Stimulated activated CD8-positive, alpha-beta memory T cell treated with anti-CD3 and anti-CD28 coated beads, Interleukin-12 subunit alpha, Interleukin-12 subunit beta, amount 100 ng/mL, for 24 hours (primary cell): ENCODE data around the gene ARHGEF38.

Experiments
- DNase-seq: peaks from one replicate; pipeline ENCODE4 v3.0.0-alpha.2; 2020; ENCODE audit errors: extremely low read depth

ARHGEF38 gene

DNA sequence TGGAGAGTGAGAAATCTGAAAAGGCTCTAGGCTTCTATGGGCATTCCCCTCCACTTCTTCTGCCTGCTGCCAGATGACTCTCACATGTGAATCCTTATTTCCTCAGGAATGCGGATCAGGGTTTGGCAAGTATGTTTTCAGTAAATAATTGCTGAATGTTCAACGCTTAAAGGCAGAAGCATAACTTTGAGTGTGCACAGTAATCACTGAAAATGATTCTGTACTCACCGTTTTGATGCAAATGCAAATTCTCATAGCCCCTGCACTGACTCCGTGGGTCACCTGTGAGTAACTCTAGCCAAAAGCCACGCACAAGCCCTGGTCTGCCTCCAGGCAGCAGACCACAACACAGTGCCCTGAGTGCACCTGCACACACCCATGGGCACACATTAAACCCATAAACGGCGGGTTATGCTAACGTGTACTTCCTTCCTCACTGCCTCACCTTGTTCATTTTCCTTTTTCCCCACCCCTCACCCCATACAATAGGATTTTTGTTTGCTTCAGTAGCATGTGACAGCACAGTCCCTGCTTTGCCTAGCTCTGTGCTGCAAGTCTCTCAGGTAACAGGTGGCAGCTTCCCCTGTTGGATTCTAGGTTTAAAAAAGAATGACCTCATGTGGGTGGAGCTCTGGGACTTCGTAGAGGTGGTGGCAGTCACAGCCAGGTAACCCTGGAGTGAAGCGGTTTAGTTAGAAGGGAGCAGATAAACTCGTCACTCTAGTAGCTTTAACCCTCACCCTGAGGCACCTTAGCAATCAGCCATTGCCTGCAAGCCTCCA, at the start of gene ARHGEF38:
Gene ARHGEF38, plus strand, starts transcription at position 656 of the 782 bp plus-strand sequence. CDS start 146 bp downstream, outside the sequence.
- no peak for DNase-seq

- DNase-seq: no peak
Observed at GRCh38 chr4:105503484-105503883, 48.9 kb upstream of the ARHGEF38 start.

DNA sequence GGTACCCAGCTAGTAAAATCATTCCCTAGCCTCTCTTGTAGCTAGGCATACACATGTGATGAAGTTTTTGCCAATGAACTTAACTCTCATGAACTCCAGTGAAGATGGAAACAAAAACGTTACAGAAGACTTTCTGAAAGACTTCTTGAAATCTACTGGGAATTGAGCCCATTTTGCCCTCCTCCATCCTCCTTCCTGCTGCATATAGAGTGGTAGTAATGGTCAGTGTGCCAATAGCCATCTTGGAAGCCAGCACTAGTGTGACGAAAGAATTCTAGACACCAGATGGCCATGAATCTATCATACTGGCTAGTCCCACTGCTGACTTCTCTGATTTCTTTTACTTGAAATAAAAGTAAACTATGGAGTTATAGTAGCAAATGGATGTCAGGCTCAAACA, 47.7 kb upstream of the ARHGEF38 start:
- DNase-seq: no peak

DNA sequence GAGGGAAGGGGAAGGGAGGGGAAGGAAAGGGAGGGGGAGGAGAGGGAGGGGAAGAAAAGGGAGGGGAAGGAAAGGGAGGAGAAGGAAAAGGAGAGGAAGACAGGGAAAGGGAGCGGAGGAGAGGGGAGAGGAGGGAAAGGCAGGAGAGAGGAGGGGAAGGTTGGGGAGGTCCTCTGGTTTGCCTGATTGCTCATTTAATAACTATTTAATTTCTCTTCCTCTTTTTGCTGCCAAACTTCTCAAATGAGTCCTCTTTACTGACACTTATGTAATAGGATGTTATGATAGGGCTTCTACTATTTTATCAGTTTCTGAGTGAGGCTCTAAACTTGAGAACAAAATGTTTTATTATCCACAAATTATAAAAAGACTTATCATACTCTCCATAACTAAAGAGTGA, 43.1 kb upstream of the ARHGEF38 start:
- DNase-seq: no peak

DNA sequence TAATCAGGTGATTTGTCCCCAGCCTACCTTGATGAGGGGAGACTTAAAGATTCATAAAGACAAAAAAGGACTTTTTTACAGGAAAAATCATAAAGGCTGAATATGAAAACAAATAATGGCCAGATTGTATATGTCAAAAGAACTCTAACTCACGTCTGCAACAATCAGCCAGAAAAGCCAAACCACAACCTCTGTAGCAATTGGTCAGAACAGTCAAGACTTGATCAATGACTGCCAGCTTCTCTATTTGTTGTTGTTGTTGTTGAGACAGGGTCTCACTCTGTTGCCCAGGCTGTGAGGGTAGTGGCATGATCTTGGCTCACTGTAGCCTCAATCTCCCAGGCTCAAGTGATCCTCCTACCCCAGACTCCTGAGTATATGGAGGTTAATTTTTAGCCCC, 42.7 kb upstream of the ARHGEF38 start:
- no peak for DNase-seq

GRCh38 chr4:105510245-105510644, 42.2 kb upstream of the ARHGEF38 start:
- DNase-seq: no peak

DNA sequence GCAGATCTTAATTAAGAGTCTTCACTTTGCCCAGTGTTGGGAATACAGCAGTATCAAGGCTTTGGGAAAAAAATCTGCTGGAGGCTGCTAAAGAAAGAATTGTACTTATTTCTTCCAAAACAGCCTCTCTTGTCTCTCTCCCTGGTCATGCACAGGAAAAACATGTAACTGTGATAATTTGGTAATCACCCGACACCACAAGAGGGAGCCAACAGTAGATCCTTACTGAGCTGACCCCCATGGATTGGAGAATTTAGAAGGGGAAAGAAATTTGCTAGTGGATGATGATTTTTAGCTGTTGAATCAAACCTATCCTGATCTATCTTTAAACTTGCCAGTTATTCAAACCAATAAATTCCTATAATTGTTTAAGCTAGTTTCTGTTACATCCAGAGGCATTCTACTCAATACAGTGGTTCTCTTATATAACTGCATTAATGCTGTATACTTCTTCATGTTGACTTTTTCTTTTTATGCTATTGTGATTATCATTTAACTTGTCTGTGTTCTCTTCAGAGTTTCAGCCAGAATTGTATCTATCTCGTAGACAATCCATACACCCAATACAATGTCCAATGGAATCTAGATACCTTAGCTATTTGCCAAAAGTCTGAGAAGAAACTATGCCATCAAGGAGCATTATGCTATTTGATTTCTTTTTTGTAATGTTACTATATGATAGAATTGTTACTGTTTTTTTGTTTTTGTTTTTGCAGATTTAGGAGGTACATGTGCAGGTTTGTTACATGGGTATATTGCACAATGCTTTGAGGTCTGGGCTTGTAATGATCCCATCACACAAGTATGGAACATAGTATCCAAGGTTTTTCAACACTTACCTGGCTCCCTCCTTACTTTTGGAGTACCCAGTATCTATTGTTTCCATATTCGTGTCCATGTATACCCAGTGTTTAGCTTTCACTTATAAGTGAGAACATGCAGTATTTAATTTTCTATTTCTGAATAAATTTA, 31.3 kb upstream of the ARHGEF38 start:
- DNase-seq: no peak

DNA sequence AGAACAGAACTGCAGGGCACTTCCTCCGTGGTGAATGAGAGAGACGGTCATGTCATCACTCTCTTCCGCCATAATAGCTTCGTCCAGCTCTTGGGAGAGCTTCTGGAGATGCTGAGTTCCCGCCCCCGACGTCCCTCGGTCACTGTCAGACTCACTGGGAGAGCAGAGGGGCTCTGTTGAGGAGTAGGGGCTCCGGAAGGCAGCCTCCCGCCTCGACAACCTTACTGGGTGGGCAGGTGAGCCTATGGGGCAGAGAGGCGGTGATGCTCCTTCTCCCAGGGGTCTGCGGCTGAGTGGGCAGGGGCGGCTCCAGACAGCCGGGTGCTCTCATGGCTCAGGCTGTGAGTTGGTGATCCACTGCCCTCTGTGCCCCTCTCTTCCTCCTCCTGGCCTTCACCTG, 25.8 kb upstream of the ARHGEF38 start:
- no peak for DNase-seq

DNA sequence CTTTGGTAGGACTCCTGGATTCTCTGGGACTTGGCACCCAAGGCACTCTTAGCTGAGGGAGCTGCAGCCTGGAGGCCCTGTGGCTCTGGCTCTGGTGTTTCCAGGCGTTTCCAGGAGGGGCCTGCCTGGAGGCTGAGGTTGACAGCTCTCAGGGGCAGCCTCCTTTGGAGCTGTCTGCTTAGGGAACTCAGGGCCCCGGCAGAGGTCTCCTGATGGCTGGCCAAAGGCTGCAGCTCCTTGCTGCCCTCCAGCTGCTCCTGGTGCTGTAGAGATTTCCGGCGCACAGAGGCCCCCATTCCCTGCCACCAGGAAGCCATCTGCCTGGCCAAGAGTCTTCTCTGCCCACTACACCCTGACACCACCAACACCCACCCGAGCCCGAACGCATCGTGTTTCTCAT, 25.3 kb upstream of the ARHGEF38 start:
- DNase-seq: no peak

DNA sequence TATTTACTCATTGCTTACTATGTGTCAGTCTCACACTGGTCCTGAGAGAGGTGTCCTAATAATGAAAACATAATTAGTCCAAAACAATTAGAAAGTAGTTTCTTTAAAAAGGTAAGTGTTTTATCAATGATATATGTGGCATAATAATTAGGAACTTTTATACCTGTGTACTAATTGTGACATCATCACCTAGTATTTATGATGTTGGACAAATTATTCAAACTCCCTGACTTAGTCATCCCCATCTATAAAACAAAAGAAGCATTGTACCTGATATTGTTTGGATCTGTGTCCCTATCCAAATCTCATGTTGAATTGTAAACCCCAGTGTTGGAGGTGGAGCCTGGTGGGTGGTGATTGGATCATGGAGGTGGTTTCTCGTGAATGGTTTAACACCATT, 15.8 kb upstream of the ARHGEF38 start:
- no peak for DNase-seq

DNA sequence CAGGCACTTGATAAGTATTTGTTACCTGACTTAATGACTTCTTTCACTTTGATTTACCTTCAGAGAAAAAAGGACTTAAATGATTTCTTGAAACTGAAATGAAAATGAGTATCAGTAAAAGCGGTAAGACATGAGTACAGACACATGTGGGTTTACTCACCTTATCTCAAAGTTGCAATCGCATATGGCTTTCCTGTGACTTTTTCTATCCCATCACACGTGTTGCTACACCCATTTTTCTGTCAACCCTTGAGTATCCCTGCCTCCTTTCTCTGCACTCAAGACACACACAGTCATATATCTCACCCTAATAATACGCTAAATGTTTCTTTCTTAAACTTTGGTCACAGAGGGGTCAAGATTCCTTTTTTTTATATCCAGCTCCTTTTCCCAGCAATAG, 11.0 kb upstream of the ARHGEF38 start:
- no peak for DNase-seq

- no peak for DNase-seq
Observed at GRCh38 chr4:105542039-105542438, 10.4 kb upstream of the ARHGEF38 start.

- no peak for DNase-seq
Observed at GRCh38 chr4:105543346-105543745, 9.1 kb upstream of the ARHGEF38 start.

- DNase-seq: no peak
Observed at GRCh38 chr4:105543881-105544280, 8.5 kb upstream of the ARHGEF38 start.

DNA sequence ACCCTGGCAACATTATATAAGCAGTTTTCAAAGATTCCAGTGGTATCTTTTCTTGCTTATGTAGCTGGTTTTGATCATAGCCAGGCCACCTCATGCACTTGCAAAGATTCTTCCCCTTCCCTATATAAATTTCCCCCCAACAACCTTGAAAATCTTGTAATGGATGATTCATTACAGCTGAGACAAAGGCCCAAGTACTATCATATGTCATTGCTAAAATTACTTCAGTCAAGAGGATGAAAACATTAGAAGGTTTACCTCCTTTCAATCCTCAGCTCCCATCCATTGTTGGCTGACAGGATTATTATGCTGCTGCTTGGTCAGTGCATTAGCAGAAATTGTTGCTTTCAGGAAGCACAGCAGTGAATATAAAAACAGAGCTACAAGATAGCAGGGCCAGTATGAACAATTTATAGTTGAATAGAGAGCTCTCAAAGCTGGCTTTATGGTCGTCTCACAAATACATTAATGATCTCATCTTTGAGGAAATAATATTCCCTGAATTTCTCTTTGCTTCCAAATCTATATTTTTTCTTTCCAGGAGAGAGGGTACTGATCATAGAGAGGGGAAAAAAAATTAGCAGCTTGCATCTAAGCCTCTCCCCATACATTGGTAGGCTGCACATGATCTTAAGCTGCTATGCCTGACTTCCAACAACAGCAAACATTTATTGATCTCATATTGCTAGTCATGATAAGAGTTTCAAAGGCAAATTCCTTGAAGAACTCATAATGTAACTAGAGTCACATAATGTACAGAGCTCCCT, 7.7 kb upstream of the ARHGEF38 start:
- DNase-seq: no peak

DNA sequence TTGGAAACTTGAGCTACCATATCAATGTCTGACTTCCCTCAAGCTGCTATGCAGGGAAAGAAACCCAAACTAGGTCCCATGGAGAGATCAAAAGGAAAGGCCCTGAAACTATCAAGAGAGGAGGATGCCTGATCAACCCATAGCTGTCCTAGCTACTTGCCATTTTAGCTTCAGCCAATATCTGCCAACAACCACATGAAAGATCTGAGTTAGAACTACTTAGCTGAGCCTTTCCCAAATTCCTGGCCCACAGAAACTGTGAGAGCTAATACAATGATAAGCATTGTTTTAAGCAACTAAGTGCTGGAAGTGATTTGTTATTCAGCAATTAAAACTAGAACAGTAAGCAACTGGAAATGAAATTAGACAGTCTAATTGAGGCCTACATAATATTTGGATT, 6.3 kb upstream of the ARHGEF38 start:
- DNase-seq: no peak

DNA sequence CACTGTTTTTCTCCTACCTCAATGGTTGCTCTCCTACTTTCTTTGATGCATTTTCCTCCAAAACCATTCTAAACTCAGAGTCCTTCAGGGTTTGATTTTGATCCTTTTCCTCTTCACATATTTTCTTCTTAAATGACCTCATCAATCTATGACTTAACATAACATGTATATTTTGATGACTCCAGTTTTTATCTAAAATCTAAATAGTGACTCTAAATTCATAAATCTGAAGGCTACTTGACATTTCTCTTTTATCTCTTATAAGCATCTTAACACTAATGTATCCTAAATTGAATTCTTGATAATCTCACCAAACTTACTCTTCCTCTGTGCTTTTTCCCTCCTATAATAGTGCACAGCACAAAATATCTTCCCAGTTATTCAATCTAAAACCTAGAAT, 4.7 kb upstream of the ARHGEF38 start:
- no peak for DNase-seq

GRCh38 chr4:105548483-105548882, 3.9 kb upstream of the ARHGEF38 start:
- DNase-seq: no peak

- no peak for DNase-seq
Observed at GRCh38 chr4:105550641-105551040, 1.8 kb upstream of the ARHGEF38 start.

DNA sequence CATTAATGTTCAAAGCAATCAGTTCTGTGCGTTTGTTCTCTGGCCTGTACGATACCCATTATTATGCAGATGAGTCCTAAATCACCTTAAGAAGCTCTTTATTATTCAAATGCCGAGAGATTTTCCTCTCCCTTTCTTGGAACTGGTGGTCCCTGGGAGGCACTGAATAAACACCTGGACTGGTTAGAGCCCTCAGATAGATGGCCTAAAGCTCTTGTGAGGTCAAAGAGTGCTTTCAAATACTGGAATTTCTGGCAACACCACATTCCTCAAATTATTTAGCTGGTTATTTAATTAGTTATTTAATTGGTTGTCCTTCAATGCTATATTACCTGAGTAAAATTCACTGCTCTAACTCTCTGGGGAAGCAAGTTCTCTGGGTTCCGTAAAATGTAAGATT, 3.0 kb downstream of the ARHGEF38 start:
- DNase-seq: no peak

DNA sequence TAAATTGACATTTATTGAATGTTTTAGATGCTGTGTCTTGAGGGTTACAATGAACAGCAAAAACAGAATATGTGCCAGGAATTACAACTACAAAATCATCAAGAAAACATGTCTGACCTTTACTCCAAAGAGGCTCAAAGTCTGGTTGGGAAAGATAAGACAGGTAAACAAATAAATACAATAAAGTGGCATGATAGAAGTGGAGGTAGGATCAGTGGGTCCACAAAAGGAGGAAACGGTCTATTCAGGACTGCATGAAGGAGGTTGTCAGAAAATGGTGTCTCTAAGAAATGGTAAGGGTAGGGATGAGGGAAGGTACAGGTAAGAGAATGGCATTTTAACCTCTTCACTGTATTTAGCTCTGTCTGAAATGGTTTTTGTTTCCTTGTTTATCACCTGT, 3.8 kb downstream of the ARHGEF38 start:
- DNase-seq: no peak

DNA sequence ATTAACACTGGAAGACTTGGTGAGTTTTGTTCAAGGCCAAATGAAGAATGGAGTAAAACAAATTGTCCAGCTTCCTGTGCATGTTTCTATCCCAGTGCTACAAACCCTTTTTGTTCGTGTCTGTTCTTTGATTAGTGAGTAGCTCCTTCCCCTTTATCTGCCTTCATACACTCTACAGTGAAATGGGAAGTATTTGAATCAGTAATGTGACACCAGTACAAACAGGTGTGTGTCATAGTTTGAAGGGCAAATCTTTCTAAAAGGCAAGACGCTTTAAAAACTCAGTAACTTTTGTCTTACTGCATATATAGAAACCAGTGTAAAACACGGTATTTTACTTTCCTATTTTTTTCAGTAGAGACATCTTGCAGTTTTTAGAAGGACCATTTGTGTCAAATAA, 5.9 kb downstream of the ARHGEF38 start:
- DNase-seq: no peak
